Fibroblast of skin of right quadriceps (primary cell): ENCODE results near the gene RAD51.
A peak's percentile ranks its signal among the peaks of the same experiment; 100 is the strongest.

Source experiments
- DNase-seq: peaks from one replicate; pipeline ENCODE4 v3.0.0-alpha.2; 2013

The RAD51 gene

DNA sequence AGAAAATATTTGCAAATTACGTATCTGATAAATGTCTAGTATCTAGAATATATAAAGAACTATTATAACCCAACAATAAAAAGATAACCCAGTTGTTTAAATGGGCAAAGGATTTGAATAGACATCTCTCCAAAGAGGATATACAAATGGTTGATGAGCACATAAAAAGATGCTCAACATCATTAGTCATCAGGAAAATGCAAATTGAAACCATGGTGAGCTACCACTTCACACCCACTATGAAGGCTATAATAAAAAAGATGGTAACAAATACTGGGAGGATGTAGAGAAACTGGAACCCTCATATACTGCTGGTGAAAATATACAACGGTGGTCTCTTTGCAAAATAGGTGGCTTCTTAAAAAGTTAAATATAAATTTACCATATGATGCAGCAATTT, 28.0 kb downstream of the RAD51 start:
- peak; percentile 19 for DNase-seq

DNA sequence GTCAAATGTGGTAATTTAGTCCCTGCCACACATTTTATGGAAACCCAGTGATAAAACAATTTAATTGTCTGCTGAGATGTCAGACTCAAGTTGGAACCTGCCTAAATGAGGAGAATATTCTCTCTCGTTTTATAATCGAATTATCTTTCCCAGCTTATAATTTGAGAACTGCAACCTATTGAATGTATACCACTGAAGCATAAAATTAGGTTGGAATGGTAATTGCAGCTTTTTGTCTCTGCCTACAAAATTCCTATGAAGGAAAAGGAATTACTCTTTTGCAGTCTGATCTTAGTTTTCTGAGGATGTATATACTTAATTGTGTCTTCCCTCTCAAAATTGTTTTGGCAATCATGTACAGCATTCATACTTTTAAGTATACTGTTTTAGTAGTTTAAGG, 28.9 kb downstream of the RAD51 start:
- DNase-seq: no peak

DNA sequence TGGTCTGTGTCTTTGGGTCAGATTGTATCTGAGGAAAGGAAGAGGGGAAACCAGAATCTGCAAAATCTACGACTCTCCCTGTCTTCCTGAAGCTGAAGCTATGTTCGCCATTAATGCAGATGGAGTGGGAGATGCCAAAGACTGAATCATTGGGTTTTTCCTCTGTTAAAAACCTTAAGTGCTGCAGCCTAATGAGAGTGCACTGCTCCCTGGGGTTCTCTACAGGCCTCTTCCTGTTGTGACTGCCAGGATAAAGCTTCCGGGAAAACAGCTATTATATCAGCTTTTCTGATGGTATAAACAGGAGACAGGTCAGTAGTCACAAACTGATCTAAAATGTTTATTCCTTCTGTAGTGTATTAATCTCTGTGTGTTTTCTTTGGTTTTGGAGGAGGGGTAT, 36.1 kb downstream of the RAD51 start:
- DNase-seq: no peak

DNA sequence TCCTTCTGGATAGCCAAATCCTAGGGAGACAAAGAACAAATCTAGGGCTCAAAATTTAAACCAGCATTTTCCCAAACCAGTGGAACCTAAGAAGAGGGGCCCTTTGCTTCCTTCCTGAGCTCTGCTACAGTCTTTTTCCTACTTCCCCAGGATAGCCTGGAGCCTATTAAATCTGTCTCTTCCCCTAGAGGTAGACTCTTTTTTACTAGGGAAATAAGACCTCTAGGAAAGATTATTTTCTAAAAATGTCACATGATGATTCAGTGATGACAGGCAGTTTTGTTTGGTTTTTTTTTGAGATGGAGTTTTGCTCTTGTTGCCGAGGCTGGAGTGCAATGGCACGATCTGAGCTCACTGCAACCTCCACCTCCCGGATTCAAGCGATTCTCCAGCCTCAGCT, 41.6 kb downstream of the RAD51 start:
- DNase-seq: no peak

DNA sequence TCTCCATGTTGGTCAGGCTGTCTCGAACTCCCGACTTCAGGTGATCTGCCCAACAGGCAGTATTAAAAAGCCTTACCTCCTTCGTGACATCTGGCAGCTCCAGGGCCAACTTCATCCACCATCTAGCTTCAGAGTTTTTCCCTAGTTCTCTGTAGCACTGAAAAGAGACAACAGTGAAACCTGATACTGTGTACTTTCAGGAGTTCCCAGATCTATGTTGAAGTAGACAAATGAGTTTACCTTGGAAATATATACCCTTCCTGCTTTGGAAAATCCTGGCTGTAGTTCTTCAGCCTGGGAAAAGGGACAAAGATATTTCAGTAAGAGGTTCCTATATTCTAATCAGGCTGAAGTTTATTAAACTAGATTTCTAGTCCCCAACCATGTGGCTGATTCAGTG, 42.1 kb downstream of the RAD51 start:
- DNase-seq: no peak

DNA sequence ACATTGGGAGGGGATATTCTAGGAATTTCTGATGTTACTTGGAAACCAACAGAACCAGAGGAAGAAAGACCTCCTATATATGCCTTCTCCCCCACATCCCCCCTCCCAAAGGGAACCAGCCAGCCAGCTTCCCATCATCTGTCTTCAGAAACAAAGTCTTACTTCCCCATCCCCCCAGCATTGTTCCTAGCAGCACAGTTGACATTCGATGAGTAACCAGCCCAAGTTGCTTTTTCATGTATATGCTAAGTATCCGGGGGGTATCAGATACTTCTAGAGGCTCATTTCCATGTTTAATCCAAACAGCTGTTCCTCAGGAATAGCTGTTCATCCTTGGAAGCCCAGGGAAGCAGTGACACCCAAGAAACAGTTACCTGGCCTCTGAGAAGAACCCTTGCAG, 44.1 kb downstream of the RAD51 start:
- no peak for DNase-seq

DNA sequence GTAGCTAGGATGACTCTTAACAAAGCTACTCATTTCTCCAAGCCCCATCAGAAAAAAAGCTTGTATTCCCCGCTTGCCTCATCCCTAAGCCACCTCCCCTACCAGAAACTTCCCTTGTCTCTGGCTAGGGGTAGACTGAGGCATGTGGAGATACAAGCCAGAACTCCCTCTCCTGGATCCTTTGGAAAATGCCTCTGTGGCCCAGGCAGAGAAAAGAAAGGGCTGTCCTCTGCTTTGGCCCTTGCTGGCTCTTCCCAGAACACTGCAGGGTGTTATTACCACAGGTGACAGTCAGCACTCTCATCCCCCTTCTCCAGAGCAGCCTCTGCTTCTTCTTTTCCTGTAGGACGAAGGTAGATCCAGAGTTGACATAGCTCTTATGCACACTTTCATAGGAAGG, 44.9 kb downstream of the RAD51 start:
- no peak for DNase-seq

DNA sequence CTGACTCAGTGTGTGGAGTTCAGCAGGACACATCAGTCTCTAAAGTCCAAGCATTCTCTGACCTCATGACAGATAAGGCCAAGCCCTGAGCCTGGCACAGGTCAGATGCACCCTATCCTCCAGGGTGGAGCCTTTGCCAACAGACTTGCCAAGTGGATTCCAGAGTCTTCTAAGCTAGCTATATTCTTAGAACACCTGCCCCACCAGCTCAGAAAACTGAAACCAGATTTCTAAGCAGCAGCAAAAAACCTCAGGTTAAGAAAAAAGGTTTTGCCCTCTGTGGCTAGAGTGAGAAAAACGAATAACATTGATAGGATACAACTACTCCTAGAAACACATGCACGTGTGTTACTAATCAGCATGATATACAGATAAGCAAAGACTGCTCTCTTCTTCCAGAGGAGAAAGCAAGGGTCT, 48.5 kb downstream of the RAD51 start:
- DNase-seq: no peak

DNA sequence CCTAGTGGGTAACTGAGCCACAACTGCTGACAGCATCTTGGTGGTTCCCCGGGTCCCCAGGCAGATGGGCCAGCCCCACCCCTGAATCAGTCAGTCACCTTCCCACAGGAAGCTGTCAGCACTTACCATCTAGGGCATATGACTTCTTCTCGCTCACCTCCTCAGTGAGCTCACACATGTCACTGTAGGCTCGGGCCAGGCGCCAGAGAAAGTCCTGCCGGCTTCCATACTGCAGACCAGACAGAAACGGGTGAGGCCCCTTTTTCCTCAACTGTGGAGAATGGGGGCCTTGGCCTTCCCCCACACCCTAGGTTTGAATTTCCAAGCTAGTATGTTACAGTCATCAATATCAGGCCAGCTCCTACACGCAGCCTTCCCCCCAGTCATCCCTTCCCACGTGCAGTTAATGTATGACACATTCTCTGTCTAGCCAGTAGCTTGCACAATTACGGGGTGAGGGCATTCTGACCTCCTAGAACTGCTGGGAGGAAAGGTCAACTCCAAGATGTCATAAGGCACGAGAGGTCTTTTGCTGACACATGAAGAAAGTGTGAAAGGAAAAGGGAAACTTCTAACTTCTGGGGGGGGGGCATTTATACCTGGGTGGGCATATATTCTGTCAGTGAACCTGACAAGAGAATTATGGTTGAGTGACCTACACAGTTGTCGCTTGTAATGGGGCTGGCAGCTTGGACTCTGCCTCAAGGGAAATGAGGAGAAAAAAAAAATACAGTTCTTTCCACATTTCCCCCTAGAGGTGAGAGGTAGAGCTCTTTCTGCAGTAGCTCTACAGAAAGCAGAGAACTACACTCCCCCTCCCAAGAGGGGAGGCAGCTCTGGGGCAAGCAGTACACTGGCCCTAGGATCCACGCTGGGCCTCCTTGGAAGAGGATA, 49.2 kb downstream of the RAD51 start:
- DNase-seq: peak; percentile 58

DNA sequence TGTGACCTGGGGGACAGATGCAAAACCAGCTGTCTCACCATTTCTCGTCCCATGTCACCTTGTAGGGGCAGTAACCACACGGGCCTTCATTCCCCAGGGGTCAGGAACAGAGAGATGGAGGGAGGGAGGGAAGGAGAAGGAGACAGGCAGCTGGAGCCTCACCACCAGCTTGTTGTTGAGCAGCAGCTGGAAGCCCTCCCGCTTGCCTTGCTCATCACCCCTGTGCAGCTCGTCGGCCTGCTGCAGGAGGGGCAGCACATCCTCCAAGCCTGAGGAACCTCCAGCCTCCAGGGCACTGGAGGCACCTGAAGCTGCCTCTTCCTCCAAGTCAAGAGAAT, 49.8 kb downstream of the RAD51 start:
- DNase-seq: no peak

DNA sequence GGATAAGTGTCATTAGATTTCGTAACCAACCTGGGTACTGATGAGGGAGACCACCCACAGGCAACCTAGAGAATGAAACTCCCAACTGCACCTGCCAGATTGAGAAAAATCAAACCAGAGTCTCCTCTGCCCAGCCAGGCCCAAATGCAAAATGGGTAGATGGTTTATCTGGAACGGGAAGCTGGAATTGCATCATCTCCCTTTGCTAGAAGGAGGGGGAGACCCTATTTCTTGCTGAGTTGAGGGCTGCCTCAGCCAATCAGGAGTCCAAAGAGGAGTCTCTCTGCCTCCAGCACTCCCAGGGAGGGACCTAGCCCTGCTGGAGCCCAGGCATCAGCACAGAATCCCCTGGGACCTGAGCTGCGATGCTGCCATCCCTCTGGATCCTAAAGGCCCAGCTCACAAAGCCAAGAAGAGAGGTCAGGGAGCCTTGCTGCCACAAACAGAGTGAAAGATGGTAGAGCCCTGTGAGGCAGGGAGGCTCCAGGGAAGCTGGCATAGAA, 52.0 kb downstream of the RAD51 start:
- DNase-seq: peak; percentile 65

DNA sequence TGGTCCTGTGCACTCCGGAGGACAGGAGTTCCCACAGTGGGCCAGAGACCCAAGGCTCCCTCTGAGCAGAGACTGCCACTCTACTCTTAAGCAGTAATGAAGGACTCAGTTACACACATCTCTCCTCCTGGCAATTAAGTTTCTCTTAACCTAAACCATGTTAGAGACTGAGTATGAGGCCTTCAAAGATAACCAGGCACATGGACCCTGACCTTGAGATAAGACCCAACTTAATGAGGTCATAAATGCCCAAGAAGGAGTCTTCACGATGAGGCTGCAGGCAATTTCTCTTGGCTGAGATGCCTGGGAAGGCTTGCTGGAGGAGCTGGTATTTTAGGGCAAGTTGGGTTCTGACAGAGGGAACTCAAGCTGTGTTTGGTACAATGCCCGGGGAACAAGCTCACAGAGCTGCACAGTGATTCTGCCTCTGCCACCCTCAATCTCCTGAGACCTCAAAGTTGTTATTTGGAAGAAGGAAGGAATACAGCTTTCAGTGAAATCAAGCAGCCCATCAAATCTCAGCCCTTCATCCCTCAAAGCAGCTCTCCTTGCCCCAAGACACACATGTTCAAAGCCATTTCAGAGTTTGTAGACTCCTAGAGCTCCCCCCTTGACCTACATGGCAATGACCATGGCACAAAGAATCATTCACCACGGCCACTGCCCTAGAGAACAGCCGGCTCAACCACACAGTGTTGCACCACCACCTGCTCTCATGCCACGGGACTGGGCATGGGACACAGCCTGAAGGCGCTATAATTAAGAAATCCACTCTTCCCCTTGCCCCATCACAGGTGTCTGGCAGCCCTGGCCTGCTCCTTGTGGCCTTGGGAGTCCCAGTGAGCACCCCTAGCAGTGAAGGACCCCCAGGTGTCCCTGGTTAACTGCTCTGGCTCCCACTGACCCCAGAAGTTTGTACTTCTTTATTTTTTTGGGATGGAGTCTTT, 53.0 kb downstream of the RAD51 start:
- no peak for DNase-seq

DNA sequence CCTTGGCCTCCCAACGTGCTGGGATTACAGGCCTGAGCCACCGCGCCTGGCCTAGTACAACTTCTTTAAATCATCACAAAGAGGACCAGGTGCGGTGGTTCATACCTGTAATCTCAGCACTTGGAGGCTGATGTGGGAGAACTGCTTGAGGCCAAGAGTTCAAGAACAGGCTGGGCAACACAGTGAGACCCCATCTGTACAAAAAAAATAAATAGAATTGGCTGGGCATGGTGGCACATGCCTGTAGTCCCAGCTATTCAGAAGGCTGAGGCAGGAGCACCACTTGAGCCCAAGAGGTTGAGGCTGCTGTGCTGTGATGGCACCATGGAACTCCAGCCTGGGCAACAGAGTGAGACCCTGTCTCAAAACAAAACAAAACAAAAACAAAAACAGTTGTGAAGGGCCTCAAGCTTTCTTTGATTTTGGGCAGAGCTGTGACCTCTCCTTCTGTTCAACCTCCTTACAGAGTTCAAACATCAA, 54.2 kb downstream of the RAD51 start:
- no peak for DNase-seq

DNA sequence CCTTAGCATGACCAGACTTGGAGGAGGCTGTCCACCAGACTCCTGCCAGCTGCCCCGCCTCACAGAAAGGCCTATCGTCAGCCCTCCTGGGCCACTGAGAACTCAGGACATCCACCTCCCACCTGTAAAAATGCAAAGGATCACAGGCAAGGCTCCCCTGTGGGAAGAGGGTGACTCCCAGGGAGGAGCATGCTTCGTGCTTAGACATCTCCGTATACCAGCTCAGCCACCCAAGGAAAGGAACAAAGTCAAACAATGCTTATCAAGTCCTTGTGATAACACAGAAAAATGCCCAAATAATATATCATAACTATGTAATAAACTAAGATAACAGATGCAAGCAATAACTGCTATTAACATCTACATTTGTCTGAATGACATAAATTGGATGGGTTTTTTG, 55.9 kb downstream of the RAD51 start:
- no peak for DNase-seq

DNA sequence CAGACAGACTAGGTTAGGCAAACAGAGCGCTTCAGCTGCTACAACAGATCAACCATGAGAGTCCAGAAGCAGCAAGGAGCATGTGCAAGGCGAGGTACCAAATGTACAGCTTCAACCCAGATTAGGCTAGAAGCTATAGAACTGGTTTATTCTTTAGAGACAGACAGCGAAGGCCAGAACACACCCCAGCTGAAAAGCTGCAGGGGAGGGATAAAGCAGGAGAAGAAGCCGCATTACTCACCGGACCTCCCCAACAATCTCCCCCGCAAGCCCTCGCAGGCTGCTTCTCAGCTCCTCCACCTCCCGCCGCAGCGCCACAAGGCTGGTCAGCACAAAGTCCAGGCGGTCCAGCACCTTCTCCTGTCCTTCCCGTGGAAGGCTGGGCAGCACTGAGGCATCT, 56.8 kb downstream of the RAD51 start:
- DNase-seq: no peak

DNA sequence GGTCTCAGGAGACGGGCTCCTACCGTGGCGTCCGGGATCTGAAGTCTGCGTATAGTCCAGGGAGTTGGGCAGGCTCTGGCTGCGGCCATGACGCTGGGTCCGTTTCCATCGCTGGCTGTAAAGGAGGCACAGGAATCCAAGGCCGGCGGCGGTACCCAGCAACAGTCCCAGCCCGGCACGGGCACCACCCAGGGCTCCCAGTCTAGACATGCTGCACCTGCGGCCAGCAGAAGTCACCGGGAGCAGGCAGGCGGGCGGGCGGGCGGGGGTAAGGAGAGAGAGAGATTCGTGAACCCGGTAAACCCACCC, 59.6 kb downstream of the RAD51 start:
- no peak for DNase-seq

DNA sequence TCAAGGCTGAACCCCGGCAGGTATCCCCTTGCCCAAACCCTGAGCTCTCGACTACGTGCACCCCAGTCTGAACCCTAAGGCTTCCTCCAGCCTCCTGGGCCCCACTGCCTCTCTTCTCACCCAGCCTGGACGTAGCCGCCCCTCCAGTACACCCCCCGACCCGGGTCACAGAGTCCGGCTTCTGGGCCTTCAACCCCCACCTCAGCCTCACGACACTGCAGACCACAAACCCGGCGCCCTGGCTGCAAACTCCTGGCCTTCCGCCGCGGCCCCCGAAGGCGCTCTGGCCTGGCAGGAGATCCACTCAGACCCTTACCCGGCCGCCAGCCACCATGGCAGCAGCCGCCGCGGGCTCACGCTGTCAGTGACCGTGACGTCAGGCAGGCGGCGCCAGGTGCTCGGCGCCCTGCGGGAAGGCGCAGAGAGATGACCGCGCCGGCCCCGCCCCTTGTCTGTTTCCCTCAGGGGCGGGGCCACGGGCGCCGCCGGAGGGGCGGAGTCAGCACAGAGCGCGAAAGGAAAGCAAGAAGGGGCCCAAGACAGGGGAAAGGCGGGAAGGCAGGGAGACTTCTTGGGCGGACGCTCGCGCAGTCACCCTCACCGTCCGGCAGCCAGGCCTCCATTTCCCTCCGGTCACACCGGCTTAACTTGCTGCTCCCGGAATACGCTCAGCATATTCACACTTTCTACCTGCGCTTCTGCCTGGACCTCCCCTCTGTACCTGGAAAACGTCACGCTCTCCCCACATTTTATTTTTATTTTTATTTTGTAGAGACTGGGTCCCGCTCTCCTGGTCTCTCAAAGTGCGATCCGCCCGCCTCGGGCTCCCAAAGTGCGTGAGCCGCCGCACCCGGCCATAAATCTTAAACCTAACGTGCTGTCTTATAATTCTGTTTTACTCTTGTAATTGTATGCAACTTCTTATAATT, 60.2 kb downstream of the RAD51 start, which contains the start of gene RMDN3:
Gene RMDN3 (minus strand): TSS at position 372 of the 929 bp plus-strand sequence. CDS start 471 bp downstream, outside the sequence.
- peak; percentile 93 for DNase-seq

DNA sequence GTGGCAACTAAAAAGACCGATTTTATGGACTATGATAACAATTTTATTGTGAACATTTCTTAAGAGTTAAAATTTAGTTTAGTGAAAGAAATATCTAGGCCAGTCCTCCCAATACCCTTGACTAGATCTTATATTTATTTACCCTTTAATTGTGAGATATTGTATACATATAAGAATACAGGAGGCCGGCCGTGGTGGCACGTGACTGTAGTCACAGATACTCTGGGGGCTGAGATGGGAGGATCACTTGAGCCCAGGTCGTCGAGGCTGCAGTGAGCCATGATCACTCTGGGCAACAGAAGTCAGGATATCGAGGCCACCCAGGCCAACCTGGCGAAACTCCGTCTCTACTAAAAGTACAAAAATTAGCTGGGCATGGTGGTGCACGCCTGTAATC, 60.8 kb downstream of the RAD51 start:
- DNase-seq: no peak

DNA sequence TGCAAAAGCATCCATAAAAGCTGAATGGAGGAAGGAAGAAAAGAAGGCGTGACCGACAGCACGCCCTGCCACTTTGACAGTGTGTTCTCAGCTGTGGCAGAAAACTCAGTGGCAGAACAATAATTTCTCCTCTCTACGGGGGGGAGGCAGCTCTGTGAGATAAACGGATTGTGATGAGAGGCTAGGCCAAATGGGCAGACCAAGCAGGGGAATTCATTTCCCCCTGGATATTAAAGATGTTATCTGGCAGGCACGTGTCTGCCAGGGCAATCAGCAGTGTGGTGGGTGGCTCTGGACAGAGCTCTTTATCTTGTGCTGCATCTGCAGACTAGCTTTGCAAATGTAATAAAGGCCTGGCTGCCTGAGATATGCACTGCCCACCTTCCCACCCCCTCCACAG, 62.0 kb downstream of the RAD51 start:
- DNase-seq: no peak

DNA sequence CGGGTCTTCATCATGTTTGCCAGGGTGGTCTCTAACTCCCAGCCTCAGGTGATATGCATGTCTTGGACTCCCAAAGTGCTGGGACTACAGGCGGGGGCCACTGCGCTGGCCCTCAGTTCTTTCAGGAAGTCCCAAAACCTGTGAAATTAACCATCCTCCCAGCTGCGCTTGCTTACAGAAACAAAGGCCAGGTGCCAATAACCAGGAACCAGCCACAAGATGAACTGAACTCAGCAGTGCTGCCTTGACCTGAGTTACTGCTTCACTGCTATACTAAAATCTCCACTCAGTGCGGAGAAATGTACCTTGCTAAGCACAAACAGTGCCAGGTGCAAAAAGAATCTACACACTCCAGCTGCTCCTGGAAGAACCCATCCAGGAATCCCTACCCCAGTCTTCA, 65.0 kb downstream of the RAD51 start:
- DNase-seq: no peak

DNA sequence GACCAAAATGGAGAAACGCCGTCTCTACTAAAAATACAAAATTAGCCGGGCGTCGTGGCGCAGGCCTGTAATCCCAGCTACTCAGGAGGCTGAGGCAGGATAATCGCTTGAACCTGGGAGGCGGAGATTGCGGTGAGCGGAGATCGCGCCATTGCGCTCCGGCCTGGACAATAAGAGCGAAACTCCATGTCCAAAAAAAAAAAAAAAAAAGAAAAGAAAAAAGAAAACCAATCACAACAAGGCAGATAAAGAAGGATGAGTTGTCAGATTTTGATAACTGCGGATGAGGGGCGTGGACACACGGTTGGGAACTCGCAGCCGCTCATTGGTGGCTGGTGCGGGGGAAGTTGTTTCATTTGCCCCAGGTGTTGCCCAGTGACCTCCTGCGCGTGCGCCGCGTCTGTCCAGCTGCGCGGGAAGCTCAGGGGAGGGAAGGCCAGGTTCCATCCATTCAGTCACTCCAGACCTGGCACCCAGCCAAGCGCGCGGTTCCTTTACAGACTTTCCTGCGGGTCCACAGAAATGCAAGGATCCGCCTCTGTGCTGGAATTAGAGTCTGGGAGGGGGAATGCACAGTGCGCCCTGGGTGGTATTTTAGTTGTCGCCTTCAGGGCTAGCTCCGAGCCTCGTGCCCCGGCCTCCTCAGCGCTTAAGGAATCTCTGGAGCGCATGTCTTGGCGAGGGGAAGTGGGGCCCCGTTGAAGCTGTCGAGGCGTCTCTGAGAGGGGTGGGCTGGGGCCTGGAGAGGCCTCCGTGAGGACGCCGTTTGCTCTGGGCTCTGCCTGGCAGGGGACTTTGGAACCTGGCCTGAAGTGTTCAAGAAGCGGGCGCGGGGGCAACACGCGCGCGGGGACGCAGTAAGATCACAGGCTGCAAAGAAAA, 68.2 kb downstream of the RAD51 start:
- peak; percentile 65 for DNase-seq
